Transverse colon (tissue), 4 donors: ENCODE results near the gene SON. TPM values are rescaled to one million over a fixed set of nuclear protein-coding genes. Genes with fewer than 3 reads are reported as not detected.

Experiments
- DNase-seq: peaks from one replicate; pipeline ENCODE4 v3.0.0-alpha.2; 2019
- H3K27ac ChIP-seq, 4 donors: fragments of 200-600 bp; sonication (generic); 2 replicates each; pipeline ENCODE4 v1.5.1; 2016 to 2018; ENCODE audit warnings: inconsistent platforms in 4 of 4
- H3K27me3 ChIP-seq: fragments of 200-600 bp; sonication (generic); 2 replicates; pipeline ENCODE4 v1.5.1; 2017; ENCODE audit warnings: inconsistent platforms
- H3K36me3 ChIP-seq, 4 donors: fragments of 200-600 bp; sonication (generic); 2 replicates each; pipeline ENCODE4 v1.5.1; 2017 to 2019; ENCODE audit warnings: inconsistent platforms in 4 of 4
- H3K4me1 ChIP-seq, 4 donors: fragments of 200-600 bp; sonication (generic); 2 replicates each; pipeline ENCODE4 v1.5.1; 2017 to 2020; ENCODE audit warnings: inconsistent platforms in 4 of 4
- H3K4me3 ChIP-seq, 4 donors: fragments of 200-600 bp; sonication (generic); 1 replicate in 1 of 4; 2 replicates in 3 of 4; pipeline versions ENCODE4 v1.5.1 to v1.6.1; 2017 to 2019; ENCODE audit warnings: inconsistent platforms in 4 of 4
- H3K9me3 ChIP-seq, 2 donors: fragments of 200-600 bp; sonication (generic); 2 replicates each; pipeline ENCODE4 v1.5.1; 2017 to 2019; ENCODE audit warnings: inconsistent platforms in 2 of 2
- CTCF ChIP-seq, 5 experiments: fragments of 200-600 bp in 3 of 5; fragments of 450-650 bp in 2 of 5; sonication (generic) in 3 of 5; IDR thresholded peaks; 1 replicate in 2 of 5; 2 replicates in 3 of 5; pipeline ENCODE4 v1.5.1; 2016 to 2017; ENCODE audit warnings: antibody characterized with exemption in 5 of 5, inconsistent platforms in 3 of 5, mild to moderate bottlenecking in 2 of 5, moderate library complexity in 1 of 5
- EP300 ChIP-seq: sonication (generic); formaldehyde crosslinking; IDR thresholded peaks from one replicate; pipeline ENCODE4 v1.6.1; 2017; ENCODE audit warnings: antibody characterized with exemption, low read depth
- POLR2A ChIP-seq: fragments of 450-650 bp; IDR thresholded peaks from one replicate; pipeline ENCODE4 v1.6.1; 2016; ENCODE audit warnings: antibody characterized with exemption, mild to moderate bottlenecking, moderate library complexity
- POLR2AphosphoS5 ChIP-seq, 3 donors: sonication (generic); formaldehyde crosslinking; IDR thresholded peaks; one replicate each; pipeline ENCODE4 v1.6.1; 2016; ENCODE audit warnings: antibody characterized with exemption in 3 of 3
- WGBS, 2 donors: methylation state at CpG; one replicate each; pipeline ENCODE4 v1.1.5; 2018; ENCODE audit warnings: low coverage in 1 of 2; 5-methylcytosine and 5-hydroxymethylcytosine counted together
- in situ Hi-C, 4 donors: fragments of 200-750 bp; cut with MboI; loops; one replicate each; pipeline versions ENCODE4 v1.15.0 to v1.15.1; 2017; ENCODE audit warnings: low sequenced_read_pairs in 3 of 4, low pct_ligation_motif_present in 1 of 4, low pct_unique_long_range_greater_than_20kb in 1 of 4
- intact Hi-C: fragments of 100-400 bp; cut with DNase I; formaldehyde crosslinking; loops from one replicate; pipeline ENCODE4 v1.15.1; 2023; ENCODE audit warnings: low total_unique reads
- total RNA-seq, 4 donors: library from RNA; depleted of rRNA; stranded (reverse); fragments of >200 nt; gene quantifications; one replicate each; pipeline ENCODE4 v1.1.0, GENCODE V29; 2016

Gene SON
- total RNA-seq, 4 donors from 2014 or later: 183 to 465 (median 223) TPM

- no peak overlapping the region for H3K4me3 ChIP-seq
- DNase-seq: no peak
- intact Hi-C loops: no loop called here
- H3K9me3 ChIP-seq: no peaks in the 10 kb centered on the region
- WGBS, 2 donors: 90 to 95% methylated on average over 9 to 10 of the region's 10 CpGs
- peaks cover 0 to 73% (median 34%) of the 10 kb centered on the region in 4 donors for H3K36me3 ChIP-seq
- in situ Hi-C loops: no loop called here
- no peak overlapping the region for H3K27ac ChIP-seq
- peaks cover 3 to 22% (median 7%) of the 10 kb centered on the region in 4 donors for H3K4me1 ChIP-seq
- TF ChIP-seq EP300: no peak
- no peak for TF ChIP-seq POLR2AphosphoS5 (IDR thresholded peaks at IDR 0.05)
- no peak for TF ChIP-seq POLR2A
- TF ChIP-seq CTCF (IDR thresholded peaks at IDR 0.05): no peak
- H3K27me3 ChIP-seq: no peaks in the 10 kb centered on the region
Observed at GRCh38 chr21:33559813-33560212, 17.0 kb downstream of the SON start.

DNA sequence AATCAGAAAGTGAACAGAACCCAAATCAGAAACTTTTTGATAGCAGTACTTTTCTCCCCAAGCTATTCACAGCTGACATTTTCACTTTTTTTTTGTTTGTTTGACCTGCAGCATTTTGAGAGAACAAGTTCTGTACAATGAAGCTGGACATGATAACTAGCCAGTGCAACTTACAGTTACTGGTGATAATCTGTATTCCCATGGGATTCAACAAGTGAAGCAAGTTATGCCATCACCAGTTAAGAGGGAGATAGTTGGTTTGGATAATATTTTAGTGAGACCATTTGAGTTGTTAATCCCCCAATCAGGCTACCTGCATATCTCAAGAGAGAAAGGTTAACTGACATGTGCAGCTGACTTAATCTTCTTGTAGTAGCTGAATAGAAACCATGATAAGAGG is 18.1 kb downstream of the SON start:
- TF ChIP-seq POLR2A (no peak), POLR2AphosphoS5 (IDR thresholded peaks at IDR 0.05) (no peak), EP300 (no peak), CTCF (IDR thresholded peaks at IDR 0.05) (no peak)
- no peak for DNase-seq
- intact Hi-C loops (no loop called here), in situ Hi-C loops (no loop called here)
- H3K36me3 ChIP-seq: peaks cover 0 to 73% (median 34%) of the 10 kb centered on the region in 4 donors
- no peaks in the 10 kb centered on the region for H3K9me3 ChIP-seq
- no peaks in the 10 kb centered on the region for H3K27me3 ChIP-seq
- peaks cover 2 to 17% (median 7%) of the 10 kb centered on the region in 4 donors for H3K4me1 ChIP-seq
- no peak overlapping the region for H3K4me3 ChIP-seq
- no peak overlapping the region for H3K27ac ChIP-seq

DNA sequence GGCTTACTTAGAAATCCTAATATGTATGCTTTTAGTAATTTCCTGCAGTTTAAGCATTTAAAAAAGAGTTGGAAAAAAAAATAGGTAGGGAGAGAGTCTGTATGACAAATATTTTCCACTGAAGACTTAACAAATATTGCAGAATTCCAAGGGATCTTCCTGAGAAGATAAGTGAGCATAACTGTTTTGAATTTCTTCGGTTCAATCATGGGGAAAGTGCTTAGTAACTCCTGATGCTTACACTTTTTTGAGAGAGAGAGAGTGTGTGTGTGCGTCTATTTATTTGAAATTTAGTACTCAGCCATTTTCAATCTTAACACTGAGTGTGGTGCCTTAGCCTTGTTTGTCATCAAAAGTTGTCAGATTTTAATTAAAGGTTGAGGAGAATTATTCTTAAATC is 18.5 kb downstream of the SON start:
- in situ Hi-C loops: no loop called here
- no peak overlapping the region for H3K27ac ChIP-seq
- H3K36me3 ChIP-seq: peaks cover 0 to 73% (median 34%) of the 10 kb centered on the region in 4 donors
- no peak for TF ChIP-seq CTCF (IDR thresholded peaks at IDR 0.05)
- no peak for TF ChIP-seq POLR2AphosphoS5 (IDR thresholded peaks at IDR 0.05)
- no peak for TF ChIP-seq EP300
- TF ChIP-seq POLR2A: no peak
- 73 to 93% methylated on average over 2 of the region's 2 CpGs for WGBS, 2 donors
- no peaks in the 10 kb centered on the region for H3K9me3 ChIP-seq
- peaks cover 0 to 17% (median 7%) of the 10 kb centered on the region in 4 donors for H3K4me1 ChIP-seq
- intact Hi-C loops: no loop called here
- H3K27me3 ChIP-seq: no peaks in the 10 kb centered on the region
- H3K4me3 ChIP-seq: no peak overlapping the region
- DNase-seq: no peak

GRCh38 chr21:33562389-33562788 is 19.6 kb downstream of the SON start:
- in situ Hi-C loops (no loop called here), intact Hi-C loops (no loop called here)
- Histone ChIP-seq H3K36me3 (peaks cover 0 to 69% (median 34%) of the 10 kb centered on the region in 4 donors), H3K27me3 (no peaks in the 10 kb centered on the region), H3K4me1 (peaks cover 0 to 17% (median 7%) of the 10 kb centered on the region in 4 donors), H3K4me3 (no peak overlapping the region), H3K9me3 (no peaks in the 10 kb centered on the region), H3K27ac (no peak overlapping the region)
- WGBS, 2 donors: 90 to 97% methylated on average over 2 of the region's 2 CpGs
- TF ChIP-seq EP300: no peak
- TF ChIP-seq POLR2AphosphoS5 (IDR thresholded peaks at IDR 0.05): no peak
- no peak for TF ChIP-seq CTCF (IDR thresholded peaks at IDR 0.05)
- TF ChIP-seq POLR2A: no peak
- no peak for DNase-seq
